Endothelial cell (in vitro differentiated cells): ENCODE data around the gene FKBP2. TPM values are rescaled to one million over a fixed set of nuclear protein-coding genes. Genes with fewer than 3 reads are reported as not detected.

Experiments
- DNase-seq: peaks from one replicate; pipeline ENCODE4 v3.0.0; 2021; ENCODE audit warnings: low spot score
- H3K27ac Mint-ChIP-seq: one replicate; pipeline ENCODE4 v1.8.0; 2021; ENCODE audit warnings: mixed read lengths, inconsistent platforms; ENCODE audit not compliant: unreplicated experiment
- H3K27me3 Mint-ChIP-seq: one replicate; pipeline ENCODE4 v1.8.0; 2021; ENCODE audit warnings: mild to moderate bottlenecking, moderate library complexity, mixed read lengths, inconsistent platforms; ENCODE audit not compliant: unreplicated experiment
- H3K36me3 Mint-ChIP-seq: one replicate; pipeline ENCODE4 v1.8.0; 2021; ENCODE audit warnings: mild to moderate bottlenecking, low read depth, mixed read lengths, inconsistent platforms; ENCODE audit not compliant: unreplicated experiment
- H3K4me1 Mint-ChIP-seq: one replicate; pipeline ENCODE4 v1.8.0; 2021; ENCODE audit warnings: mild to moderate bottlenecking, mixed read lengths, inconsistent platforms; ENCODE audit not compliant: unreplicated experiment
- H3K4me3 Mint-ChIP-seq: one replicate; pipeline ENCODE4 v1.8.0; 2021; ENCODE audit warnings: mild to moderate bottlenecking, mixed read lengths, inconsistent platforms; ENCODE audit not compliant: unreplicated experiment
- H3K9me3 Mint-ChIP-seq: one replicate; pipeline ENCODE4 v1.8.0; 2021; ENCODE audit warnings: mixed read lengths, inconsistent platforms; ENCODE audit not compliant: unreplicated experiment
- CTCF ChIP-seq: fragments of 200-600 bp; sonication (generic); IDR thresholded peaks from one replicate; pipeline ENCODE4 v1.5.0; 2021; ENCODE audit warnings: antibody characterized with exemption; ENCODE audit not compliant: unreplicated experiment
- total RNA-seq: library from RNA; stranded (reverse); fragmentation: NEBNext Ultra II Directional; extraction: Animal tissue kit (Norgen Biotek cat#: 25700); gene quantifications from one replicate; pipeline ENCODE4 v1.2.1, GENCODE V29; 2021; ENCODE audit not compliant: unreplicated experiment

Gene FKBP2
- total RNA-seq, 1 donor from 2014 or later, result 35.3 TPM

DNA sequence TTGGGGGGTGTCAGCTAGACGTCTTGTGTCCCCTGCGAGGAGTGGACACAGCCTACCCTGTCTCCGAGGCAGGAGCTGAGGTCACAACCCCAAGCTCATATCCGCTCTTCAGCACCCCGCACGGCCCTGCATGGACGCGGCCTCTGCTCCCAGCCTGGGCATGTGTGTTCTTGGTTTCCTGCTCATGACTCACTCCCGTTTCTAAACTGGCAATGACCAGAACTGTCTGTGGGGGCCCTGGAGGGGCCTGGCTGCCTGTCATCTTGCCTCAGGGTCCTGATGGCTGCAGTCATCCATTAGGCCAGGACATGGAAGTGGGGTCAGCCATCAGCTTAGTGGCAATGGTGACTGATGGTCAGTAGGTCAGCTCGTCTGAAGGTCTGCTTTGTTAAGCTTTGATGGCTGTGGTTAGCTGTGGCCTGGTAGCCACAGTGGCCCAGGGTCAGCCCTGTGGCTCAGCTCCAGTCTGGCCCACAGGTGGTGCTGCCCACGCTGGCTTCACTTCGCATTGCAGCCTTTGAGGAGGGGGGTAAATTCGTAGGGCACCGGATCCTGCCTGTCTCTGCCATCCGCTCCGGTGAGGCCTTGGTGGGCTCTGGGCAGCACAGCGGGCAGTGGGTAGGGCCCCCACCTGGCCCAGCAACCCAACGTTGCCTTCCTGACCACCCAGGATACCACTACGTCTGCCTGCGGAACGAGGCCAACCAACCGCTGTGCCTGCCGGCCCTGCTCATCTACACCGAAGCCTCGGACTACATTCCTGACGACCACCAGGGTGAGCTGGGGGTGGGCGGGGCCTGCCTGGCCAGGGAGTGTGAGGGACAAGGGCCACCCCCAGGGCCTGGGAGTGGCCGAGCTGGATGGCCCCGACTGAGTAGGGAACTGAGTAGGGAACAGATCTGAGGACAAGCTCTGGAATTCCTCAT, 22.4 kb downstream of the FKBP2 start:
- peaks cover 11% of the 10 kb centered on the region for H3K4me1 Mint-ChIP-seq
- H3K4me3 Mint-ChIP-seq, result no peak overlapping the region
- no peaks in the 10 kb centered on the region for H3K9me3 Mint-ChIP-seq
- no peak for DNase-seq
- no peak for TF ChIP-seq CTCF
- peaks cover 22% of the 10 kb centered on the region for H3K27me3 Mint-ChIP-seq
- peaks cover 30% of the 10 kb centered on the region for H3K36me3 Mint-ChIP-seq
- H3K27ac Mint-ChIP-seq, result no peak overlapping the region

DNA sequence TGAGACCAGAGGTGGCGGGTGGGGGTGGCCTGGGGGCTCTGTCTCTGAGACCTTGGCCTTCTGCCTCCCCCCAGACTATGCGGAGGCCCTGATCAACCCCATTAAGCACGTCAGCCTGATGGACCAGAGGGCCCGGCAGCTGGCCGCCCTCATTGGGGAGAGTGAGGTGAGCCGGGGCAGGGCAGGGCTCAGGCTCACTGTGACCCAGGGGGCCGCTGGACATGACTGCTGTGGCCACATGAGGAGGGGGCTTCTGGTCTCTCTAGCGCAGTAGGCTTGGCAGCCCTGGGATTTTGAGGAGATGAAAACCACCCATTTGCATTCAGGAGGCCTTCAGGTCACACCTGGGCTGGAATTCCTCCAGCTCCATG, 23.0 kb downstream of the FKBP2 start:
- Mint-ChIP-seq H3K4me3 (no peak overlapping the region), H3K27me3 (peaks cover 25% of the 10 kb centered on the region), H3K4me1 (peaks cover 15% of the 10 kb centered on the region), H3K27ac (no peak overlapping the region), H3K36me3 (peaks cover 30% of the 10 kb centered on the region), H3K9me3 (no peaks in the 10 kb centered on the region)
- TF ChIP-seq CTCF, result no peak
- no peak for DNase-seq

GRCh38 chr11:64264371-64264852, 23.5 kb downstream of the FKBP2 start:
- no peaks in the 10 kb centered on the region for H3K9me3 Mint-ChIP-seq
- H3K4me1 Mint-ChIP-seq, result peaks cover 17% of the 10 kb centered on the region
- H3K36me3 Mint-ChIP-seq, result peaks cover 27% of the 10 kb centered on the region
- no peak for TF ChIP-seq CTCF
- no peak for DNase-seq
- no peak overlapping the region for H3K27ac Mint-ChIP-seq
- no peak overlapping the region for H3K4me3 Mint-ChIP-seq
- H3K27me3 Mint-ChIP-seq, result peaks cover 24% of the 10 kb centered on the region

DNA sequence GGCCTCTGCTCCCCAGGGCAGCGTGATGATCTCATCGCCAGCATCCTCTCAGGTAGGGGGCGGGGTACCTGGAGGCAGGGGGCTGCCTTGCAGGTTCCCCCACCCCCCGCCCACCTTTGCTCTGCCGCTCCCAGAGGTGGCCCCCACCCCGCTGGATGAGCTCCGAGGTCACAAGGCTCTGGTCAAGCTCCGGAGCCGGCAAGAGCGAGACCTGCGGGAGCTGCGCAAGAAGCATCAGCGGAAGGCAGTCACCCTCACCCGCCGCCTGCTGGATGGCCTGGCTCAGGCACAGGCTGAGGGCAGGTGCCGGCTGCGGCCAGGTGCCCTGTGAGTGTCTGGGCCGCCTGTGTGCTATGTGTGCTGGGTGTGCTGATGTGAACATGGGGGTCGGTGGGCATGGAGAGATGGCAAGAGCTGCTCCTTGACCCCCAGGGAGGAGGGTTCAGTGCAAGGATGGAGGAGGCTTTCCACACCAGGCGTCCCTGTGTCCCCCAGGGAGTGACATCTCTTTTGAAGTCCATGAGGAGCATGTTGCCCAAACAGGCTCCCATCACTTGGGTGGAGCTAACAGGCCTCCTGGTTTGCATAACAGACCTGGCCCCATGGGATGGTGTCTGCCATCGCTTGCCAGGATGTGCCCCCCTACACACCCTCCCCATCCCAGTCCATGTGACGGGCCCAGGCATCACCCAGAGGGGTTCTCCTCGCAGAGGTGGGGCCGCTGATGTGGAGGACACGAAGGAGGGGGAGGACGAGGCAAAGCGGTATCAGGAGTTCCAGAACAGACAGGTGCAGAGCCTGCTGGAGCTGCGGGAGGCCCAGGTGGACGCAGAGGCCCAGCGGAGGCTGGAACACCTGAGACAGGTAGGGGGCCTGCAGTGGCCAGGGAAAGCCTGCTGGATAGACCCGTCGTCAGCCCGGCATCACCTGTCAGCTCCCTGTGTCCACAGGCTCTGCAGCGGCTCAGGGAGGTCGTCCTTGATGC, 24.6 kb downstream of the FKBP2 start:
- Mint-ChIP-seq H3K36me3 (peaks cover 17% of the 10 kb centered on the region), H3K27me3 (peaks cover 23% of the 10 kb centered on the region), H3K9me3 (no peaks in the 10 kb centered on the region), H3K27ac (no peak overlapping the region), H3K4me3 (no peak overlapping the region), H3K4me1 (peaks cover 21% of the 10 kb centered on the region)
- no peak for DNase-seq
- no peak for TF ChIP-seq CTCF
